Activated gamma-delta T cell treated with anti-CD3 and anti-CD28 coated beads, Interleukin-2, amount 50 U/mL, for 16 hours (primary cell): ENCODE results near the gene SLC7A11.
A peak's percentile ranks its signal among the peaks of the same experiment; 100 is the strongest.

Experiments used
- DNase-seq: peaks from one replicate; pipeline ENCODE4 v3.0.0-alpha.2; 2020; ENCODE audit warnings: low read depth

The SLC7A11 gene

GRCh38 chr4:138242076-138242833 is at the start of gene SLC7A11:
SLC7A11 (minus strand) TSS chr4:138242349; CDS start chr4:138242069, 280 bp downstream.
- peak; percentile 3 for DNase-seq

GRCh38 chr4:138291431-138291830 is 49.3 kb upstream of the SLC7A11 start:
- no peak for DNase-seq

- DNase-seq: no peak
Measured at GRCh38 chr4:138290805-138291204, 48.7 kb upstream of the SLC7A11 start.

- no peak for DNase-seq
Measured at GRCh38 chr4:138279286-138279685, 37.1 kb upstream of the SLC7A11 start.

GRCh38 chr4:138277133-138277532 is 35.0 kb upstream of the SLC7A11 start:
- no peak for DNase-seq

GRCh38 chr4:138275963-138276621 is 33.9 kb upstream of the SLC7A11 start:
- no peak for DNase-seq

- no peak for DNase-seq
Measured at GRCh38 chr4:138275216-138275615, 33.1 kb upstream of the SLC7A11 start.

GRCh38 chr4:138269175-138269574 is 27.0 kb upstream of the SLC7A11 start:
- no peak for DNase-seq

GRCh38 chr4:138267835-138268234 is 25.7 kb upstream of the SLC7A11 start:
- no peak for DNase-seq

GRCh38 chr4:138266948-138267347 is 24.8 kb upstream of the SLC7A11 start:
- DNase-seq: no peak

- DNase-seq: no peak
Measured at GRCh38 chr4:138263247-138263816, 21.2 kb upstream of the SLC7A11 start.

- no peak for DNase-seq
Measured at GRCh38 chr4:138262469-138262868, 20.3 kb upstream of the SLC7A11 start.

- DNase-seq: no peak
Measured at GRCh38 chr4:138262030-138262429, 19.9 kb upstream of the SLC7A11 start.

GRCh38 chr4:138259824-138260223 is 17.7 kb upstream of the SLC7A11 start:
- DNase-seq: no peak

- no peak for DNase-seq
Measured at GRCh38 chr4:138259271-138259670, 17.1 kb upstream of the SLC7A11 start.

- DNase-seq: no peak
Measured at GRCh38 chr4:138256608-138257007, 14.5 kb upstream of the SLC7A11 start.

GRCh38 chr4:138255917-138256597 is 13.9 kb upstream of the SLC7A11 start:
- DNase-seq: no peak

- no peak for DNase-seq
Measured at GRCh38 chr4:138252551-138252950, 10.4 kb upstream of the SLC7A11 start.

- no peak for DNase-seq
Measured at GRCh38 chr4:138251938-138252337, 9.8 kb upstream of the SLC7A11 start.

GRCh38 chr4:138249132-138249531 is 7.0 kb upstream of the SLC7A11 start:
- DNase-seq: no peak

GRCh38 chr4:138248058-138248457 is 5.9 kb upstream of the SLC7A11 start:
- DNase-seq: no peak

GRCh38 chr4:138247643-138248042 is 5.5 kb upstream of the SLC7A11 start:
- DNase-seq: no peak

- DNase-seq: no peak
Measured at GRCh38 chr4:138243369-138243768, 1.2 kb upstream of the SLC7A11 start.
